Umbilical cord (tissue), 2 donors: ENCODE measurements around the gene AKAP12. TPM values are rescaled to one million over a fixed set of nuclear protein-coding genes. Genes with fewer than 3 reads are reported as not detected.
A peak's percentile ranks its signal among the peaks of the same experiment; 100 is the strongest.
"Not testable (repeated sequence)": the region's sequence is repeated elsewhere in the genome, so short reads cannot be mapped to it uniquely, and the experiment has no call there.

Experiments used
- DNase-seq: peaks from one replicate; pipeline ENCODE4 v3.0.0-alpha.2; 2015; ENCODE audit warnings: low spot score
- total RNA-seq: library from RNA; depleted of rRNA; stranded (reverse); fragments of >200 nt; gene quantifications from one replicate; pipeline ENCODE4 v1.2.3, GENCODE V29; 2014; ENCODE audit warnings: low replicate concordance; ENCODE audit not compliant: insufficient read depth

The AKAP12 gene
- total RNA-seq, 1 donor from 2014 or later = 161 TPM

DNA sequence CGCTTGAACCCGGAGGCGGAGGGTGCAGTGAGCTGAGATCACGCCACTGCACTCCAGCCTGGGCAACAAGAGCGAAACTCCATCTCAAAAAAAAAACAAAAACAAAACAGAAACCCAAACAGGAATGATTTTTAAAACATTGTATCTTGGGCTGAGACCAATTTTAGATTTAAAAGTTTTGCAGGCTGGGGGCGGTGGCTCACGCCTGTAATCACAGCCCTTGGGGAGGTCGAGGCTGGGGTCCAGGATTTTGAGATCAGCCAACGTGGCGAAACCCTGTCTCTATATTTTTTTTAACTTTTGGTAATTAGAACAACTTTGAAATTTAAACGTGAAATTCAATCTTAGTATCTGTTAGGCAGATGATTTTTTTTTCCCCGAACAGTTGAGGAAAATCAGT is 70.5 kb downstream of the AKAP12 start:
- DNase-seq = no peak

- DNase-seq = no peak
Measured at GRCh38 chr6:151310852-151311767, 71.3 kb downstream of the AKAP12 start.

- no peak for DNase-seq
Measured at GRCh38 chr6:151313066-151313491, 73.3 kb downstream of the AKAP12 start.

DNA sequence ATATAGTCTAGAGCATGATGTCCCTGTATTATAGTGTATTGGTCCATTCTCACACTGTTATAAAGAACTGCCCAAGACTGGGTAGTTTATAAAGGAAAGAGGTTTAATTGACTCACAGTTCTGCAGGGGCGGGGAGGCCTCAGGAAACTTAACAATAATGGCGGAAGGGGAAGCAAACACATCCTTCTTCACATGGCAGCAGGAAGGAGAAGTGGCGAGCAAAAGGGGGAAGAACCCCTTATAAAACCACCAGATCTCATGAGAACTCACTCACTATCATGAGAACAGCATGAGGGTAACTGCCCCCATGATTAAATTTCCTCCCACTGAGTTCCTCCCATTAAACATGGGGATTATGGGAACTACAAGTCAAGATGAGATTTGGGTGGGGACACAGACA is 75.9 kb downstream of the AKAP12 start:
- not testable (repeated sequence) for DNase-seq

DNA sequence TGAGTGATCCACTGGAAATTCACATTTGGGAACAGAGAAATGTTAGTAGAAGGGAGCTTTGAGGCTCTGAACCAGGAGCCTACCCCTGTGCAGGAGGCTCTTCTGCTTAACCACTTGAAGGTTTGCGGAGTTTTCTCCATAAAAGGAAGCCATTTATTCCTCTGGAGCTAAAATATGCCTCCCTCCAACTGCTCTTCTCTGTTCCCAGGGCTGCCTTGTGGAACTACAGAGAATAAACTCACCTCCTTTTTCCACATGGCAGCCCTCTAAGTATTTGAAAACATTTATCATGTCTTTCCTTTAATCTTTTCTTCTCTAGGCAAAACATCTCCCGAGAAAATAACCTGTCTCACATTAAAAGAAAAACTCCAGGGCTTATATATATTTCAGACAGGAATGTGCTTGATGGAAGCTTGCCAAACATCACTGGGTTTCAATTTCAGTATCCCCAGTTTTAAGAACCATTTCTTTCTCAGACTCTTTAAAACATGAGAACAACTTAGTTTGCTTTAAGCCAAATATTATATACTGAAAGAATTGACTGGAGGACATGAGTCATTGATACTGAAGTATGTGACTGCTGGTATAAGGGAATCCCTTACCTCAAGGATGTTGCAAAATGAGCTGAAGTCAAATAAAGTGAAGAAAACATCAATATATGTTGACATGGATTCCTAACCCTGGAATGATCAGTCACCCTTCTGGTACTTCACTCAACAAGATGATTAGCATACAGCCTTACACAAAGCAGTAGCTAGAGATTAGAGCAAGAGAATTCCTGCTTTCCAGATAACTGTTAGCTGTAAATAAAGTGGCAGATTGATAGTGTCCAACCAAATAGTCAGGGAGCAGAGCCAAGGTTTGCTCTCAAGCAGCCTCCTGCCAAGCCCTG is 77.6 kb downstream of the AKAP12 start:
- peak; percentile 70 for DNase-seq

DNA sequence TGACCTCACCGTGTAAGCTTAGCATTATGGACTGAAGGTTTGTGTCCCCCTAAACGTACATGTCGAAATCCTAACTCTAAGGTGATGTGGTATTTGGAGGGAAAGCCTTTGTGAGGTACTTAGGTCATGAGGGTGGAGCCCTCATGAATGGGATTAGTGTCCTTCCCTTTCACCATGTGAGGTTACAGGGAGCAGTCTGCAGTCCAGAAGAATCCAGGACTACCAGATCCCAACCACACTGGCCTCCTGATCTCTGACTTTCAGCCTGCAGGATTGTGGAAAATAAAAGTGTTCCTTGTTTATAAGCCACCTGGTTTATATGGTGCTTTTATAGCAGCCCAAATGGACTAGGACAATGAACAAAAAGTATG is 78.2 kb downstream of the AKAP12 start:
- DNase-seq = no peak

- DNase-seq = no peak
Measured at GRCh38 chr6:151320140-151320539, 80.4 kb downstream of the AKAP12 start.

GRCh38 chr6:151321438-151321837 is 81.7 kb downstream of the AKAP12 start:
- DNase-seq = no peak

GRCh38 chr6:151322570-151322969 is 82.8 kb downstream of the AKAP12 start:
- no peak for DNase-seq

DNA sequence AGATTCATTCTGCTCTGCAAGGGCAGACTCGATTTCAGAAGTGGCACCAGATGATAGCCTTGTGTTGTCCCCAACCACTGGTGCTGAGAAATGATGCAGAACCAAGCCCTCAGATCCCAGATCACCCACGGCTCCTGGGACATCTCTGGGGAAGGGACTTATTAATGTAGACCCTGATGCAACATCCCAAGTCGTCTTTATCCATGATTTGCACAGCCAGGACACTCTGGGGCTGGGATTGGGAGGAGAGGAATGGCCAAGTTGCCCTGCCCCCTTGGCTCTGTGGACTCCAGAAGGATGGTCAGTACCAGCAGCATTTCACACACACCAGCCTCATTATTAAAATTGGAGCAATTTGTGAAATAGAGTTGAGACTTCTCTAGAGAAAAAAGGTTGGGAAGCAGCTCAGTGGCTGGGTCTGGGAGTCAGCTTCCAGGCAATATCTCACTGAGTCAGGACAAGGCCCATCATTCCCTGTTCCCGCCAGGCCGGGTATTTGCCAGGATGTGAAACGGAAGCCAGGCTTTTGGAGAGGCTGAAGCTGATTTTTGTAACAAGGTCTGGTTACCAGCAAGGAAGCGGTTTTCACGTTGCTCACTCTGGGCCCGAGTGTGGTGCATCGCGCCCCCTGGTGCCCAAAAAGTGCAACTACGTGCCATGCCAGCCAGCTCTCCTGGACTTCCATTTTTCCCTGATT is 84.2 kb downstream of the AKAP12 start:
- DNase-seq = peak; percentile 95

GRCh38 chr6:151324488-151324825 is 84.7 kb downstream of the AKAP12 start:
- DNase-seq = no peak

DNA sequence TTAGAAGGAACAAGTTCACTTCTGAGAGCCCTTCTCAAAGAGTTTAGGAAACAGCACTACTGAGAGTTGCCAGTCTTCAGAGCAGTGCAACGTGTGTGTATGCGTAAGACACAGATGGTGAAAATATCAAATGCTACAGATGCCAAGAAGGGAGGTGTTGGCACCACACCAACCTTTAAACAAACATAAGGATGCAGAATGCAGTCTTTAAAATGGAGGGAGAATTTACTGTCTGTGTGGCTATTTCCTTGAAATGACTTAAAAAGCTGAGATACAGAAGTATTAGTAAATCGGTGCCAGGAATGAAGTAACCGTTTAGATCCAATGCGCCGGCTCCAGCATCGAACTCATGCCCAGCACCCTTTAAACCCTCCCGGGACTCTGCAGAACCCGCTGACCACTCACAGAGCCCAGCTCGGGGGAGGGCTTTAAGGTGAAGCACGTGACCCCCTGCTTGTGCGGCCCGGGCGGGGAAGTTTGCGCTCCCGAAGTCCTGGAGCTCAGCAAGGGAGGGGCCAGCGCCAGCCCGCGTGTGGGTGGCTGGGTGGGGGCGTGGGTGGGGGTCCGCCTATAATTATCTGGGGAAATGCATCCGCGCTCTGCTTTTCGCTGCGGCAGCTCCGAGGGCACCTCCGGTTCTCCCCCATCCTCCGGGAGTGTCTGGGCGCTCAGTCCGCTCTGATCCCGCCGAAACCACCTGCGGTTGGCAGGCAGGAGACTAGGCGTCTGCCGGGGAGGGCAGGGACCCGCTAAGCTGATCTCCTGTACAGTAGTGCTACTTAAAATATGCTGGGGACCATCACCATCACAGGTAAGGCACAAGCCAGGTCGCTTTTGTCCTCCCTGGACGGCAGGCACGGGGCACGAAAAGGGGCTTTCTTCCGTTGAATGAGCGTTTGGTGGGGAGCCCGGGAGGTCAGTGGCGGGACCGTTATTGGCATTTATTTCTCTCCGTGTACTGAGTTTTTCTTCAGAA is 85.6 kb downstream of the AKAP12 start:
- peak; percentile 75 for DNase-seq

DNA sequence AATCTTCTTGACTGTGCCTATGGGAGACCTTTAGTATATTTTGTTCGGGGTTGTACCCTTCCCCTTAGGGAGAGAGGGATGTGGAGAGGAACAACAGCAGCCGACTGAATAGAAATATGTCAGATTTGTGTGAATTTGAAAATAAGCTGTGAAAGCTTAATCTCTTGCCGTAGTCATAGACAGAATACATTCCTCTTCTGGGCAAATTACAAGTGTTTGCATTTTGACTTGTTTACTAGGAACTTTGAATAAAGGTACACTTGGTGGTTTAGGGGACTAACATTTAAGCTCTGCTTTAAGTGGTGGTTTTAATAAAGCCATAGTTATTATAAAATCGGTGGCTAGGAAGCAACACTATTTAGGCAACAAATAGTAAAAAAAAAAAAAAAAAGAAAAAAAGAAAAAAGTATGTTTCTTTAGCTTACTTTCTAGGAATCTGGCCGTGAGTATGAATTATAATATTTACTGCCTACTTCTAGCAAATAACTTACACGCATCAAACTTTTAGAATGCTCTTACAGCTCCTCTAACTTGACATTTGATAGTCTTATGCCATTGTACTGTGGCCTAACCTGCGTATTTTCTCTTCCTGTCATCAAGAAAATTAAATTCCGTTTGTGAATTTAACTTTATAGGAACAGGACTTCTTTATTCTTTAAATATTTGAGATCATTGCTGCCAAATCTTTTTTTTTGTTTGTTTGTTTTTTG is 86.5 kb downstream of the AKAP12 start:
- DNase-seq = no peak

GRCh38 chr6:151327101-151327500 is 87.3 kb downstream of the AKAP12 start:
- no peak for DNase-seq

- DNase-seq = peak; percentile 91
Measured at GRCh38 chr6:151330130-151330696, 90.4 kb downstream of the AKAP12 start.

GRCh38 chr6:151335930-151336329 is 96.2 kb downstream of the AKAP12 start:
- no peak for DNase-seq

DNA sequence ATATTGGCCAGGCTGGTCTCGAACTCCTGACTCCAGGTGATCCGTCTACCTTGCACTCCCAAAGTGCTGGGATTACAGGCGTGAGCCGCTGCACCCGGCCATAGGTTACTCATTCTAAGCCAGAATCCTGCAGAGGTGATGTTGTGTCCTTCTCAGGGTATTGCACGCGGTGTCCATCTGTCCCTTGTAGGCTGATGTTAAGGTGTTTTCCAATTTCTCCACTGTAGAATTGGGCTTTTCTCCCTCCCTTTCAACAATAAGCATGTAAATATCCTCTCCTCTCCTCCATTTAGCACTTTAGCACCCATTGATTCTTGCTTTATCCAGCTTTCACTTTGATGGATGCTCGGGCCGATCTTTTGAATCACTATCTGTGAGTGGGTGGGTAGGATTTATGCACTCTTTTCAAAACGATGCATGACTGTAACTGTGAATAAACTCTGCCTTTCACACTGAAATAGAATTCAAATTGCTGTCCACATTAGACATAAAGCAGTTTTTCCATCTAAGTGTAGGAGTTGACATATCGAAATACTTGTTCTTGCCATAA is 99.0 kb downstream of the AKAP12 start:
- no peak for DNase-seq

DNA sequence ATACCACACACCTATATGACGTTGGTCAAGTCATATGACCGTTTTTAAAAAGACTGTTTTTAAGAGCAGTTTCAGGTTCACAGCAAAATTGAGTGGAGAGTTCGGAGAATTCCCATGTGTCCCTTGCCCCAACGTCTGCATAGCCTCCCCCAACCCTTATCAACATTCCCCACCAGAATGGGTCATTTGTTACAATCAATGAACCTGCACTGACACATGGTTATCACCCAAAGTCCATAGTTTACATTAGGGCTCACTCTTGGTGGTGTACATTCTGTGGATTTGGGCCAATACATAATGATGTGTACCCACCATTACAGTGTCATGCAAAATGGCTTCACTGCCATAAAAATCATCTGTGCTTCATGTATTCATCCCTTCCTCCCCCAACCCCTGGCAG is 99.6 kb downstream of the AKAP12 start:
- DNase-seq = no peak

DNA sequence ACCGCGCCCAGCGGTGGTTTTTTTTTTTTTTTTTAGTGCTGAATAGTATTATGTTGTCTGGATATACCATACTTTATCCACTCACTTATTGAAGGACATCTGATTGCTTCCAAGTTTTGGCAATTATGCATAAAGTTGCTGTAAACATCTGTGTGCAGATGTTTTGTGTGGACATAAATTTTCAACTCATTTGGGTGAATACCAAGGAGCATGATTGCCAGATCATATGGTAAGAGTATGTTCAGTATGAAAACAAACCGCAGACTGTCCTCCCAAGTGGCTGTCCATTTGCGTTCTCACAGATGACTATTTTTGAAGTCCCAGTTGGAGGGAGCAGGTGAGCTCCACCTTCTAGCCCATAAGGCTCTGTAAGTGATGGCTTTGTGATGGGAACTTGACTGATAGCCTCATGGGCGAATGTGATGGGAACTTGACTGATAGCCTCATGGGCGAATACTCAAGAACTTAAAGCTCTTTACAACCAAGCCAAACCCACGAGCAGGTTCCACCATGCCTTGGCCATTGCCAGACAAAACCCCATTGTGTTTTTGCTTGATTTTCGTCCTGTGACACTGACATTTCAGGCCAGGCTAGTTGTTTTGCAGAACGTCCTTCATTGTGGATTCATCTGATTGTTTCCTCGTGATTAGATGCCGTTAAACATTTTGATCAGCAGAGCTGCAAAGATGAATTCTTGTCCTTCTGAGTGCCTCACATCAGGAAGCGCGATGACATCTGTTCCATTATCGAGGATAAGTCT is 100.6 kb downstream of the AKAP12 start:
- no peak for DNase-seq
